Measurements from ENCODE around the gene TXNDC5.

TXNDC5 gene

GRCh38 chr6:7848229-7848628 is 62.4 kb downstream of the TXNDC5 start:
- no peak for DNase-seq

- no peak for DNase-seq
These were observed 63.4 kb downstream of the TXNDC5 start for GRCh38 chr6:7846966-7847818.

GRCh38 chr6:7841781-7842468 is 68.7 kb downstream of the TXNDC5 start:
- no peak for DNase-seq

- DNase-seq, result no peak
These were observed 74.1 kb downstream of the TXNDC5 start for GRCh38 chr6:7836371-7837026.

- DNase-seq, result no peak
These were observed 76.9 kb downstream of the TXNDC5 start for GRCh38 chr6:7833751-7834070.

GRCh38 chr6:7832904-7833750 is 77.5 kb downstream of the TXNDC5 start:
- no peak for DNase-seq

Measured in activated CD4-positive, alpha-beta T cell treated with anti-CD3 and anti-CD28 coated beads, Interleukin-2, Interleukin-6, amounts not matched to agents 100 ng/mL and 50 ng/mL, durations not matched to agents 16 hours and 8 hours (primary cell).